Measurements from ENCODE around the gene CIPC. TPM values are rescaled to one million over a fixed set of nuclear protein-coding genes. Genes with fewer than 3 reads are reported as not detected.

Gene CIPC
- total RNA-seq, 6 experiments from 2014 or later = 10.4 to 18.7 (median 12.7) TPM

- intact Hi-C loops (cut with DNase I) = loop anchor here in 1 of 2 donors (10.0 kb wide), 1 partner anchor 136 kb away; no protein-coding TSS in a partner anchor
- no peaks in the 10 kb centered on the region for H3K27me3 ChIP-seq
Measured at GRCh38 chr14:77158175-77158881, 60.3 kb downstream of the CIPC start.

GRCh38 chr14:77158882-77159255 is 60.8 kb downstream of the CIPC start:
- no peak for TF ChIP-seq CTCF (IDR thresholded peaks at IDR 0.05)
- no peak for TF ChIP-seq POLR2A (IDR thresholded peaks at IDR 0.05)
- Histone ChIP-seq H3K27me3 (no peaks in the 10 kb centered on the region), H3K9me3 (no peaks in the 10 kb centered on the region), H3K27ac (no peak overlapping the region), H3K4me3 (no peak overlapping the region), H3K4me1 (no peaks in the 10 kb centered on the region), H3K36me3 (no peaks in the 10 kb centered on the region)
- intact Hi-C loops (cut with DNase I) = loop anchor here in 1 of 2 donors (10.0 kb wide), 1 partner anchor 136 kb away; no protein-coding TSS in a partner anchor
- WGBS (ENCODE audit: insufficient coverage, low coverage, low lambda C conversion rate, missing lambda C conversion rate) = 40% methylated on average over 1 of the region's 2 CpGs
- no peak for ATAC-seq
- DNase-seq = no peak

More at GRCh38 chr14:77158175-77158881, 60.3 kb downstream of the CIPC start:
- no peaks in the 10 kb centered on the region for H3K9me3 ChIP-seq
- ATAC-seq = peak in 1 of 4 donors; percentile 27
- H3K36me3 ChIP-seq = no peaks in the 10 kb centered on the region
- DNase-seq = no peak
- no peaks in the 10 kb centered on the region for H3K4me1 ChIP-seq
- TF ChIP-seq POLR2A (IDR thresholded peaks at IDR 0.05) = no peak
- no peak for TF ChIP-seq CTCF (IDR thresholded peaks at IDR 0.05)
- 28% methylated on average over 4 of the region's 18 CpGs for WGBS (ENCODE audit: insufficient coverage, low coverage, low lambda C conversion rate, missing lambda C conversion rate)
- no peak overlapping the region for H3K27ac ChIP-seq
- no peak overlapping the region for H3K4me3 ChIP-seq

- Histone ChIP-seq H3K4me1 (no peaks in the 10 kb centered on the region), H3K27ac (no peak overlapping the region), H3K4me3 (no peak overlapping the region), H3K27me3 (no peaks in the 10 kb centered on the region), H3K9me3 (no peaks in the 10 kb centered on the region), H3K36me3 (no peaks in the 10 kb centered on the region)
- DNase-seq (no peak), ATAC-seq (no peak)
- no peak for TF ChIP-seq CTCF (IDR thresholded peaks at IDR 0.05)
- no peak for TF ChIP-seq POLR2A (IDR thresholded peaks at IDR 0.05)
- intact Hi-C loops (cut with DNase I) = no loop called here
- WGBS (ENCODE audit: insufficient coverage, low coverage, low lambda C conversion rate, missing lambda C conversion rate) = 57% methylated on average over 4 of the region's 4 CpGs
Measured at GRCh38 chr14:77161011-77161410, 63.0 kb downstream of the CIPC start.

Other genes starting within 250 kb of the CIPC start
- gene IRF2BPL, start 69.5 kb upstream of the CIPC start, total RNA-seq = 10 to 100 TPM; 11.7 to 18.1 (median 13.7) TPM
- not detected for gene ZDHHC22, start 43.5 kb downstream of the CIPC start, total RNA-seq
- under 1 TPM in 4 of 6 experiments, not detected in 2; 0.07 to 0.82 (median 0.15) TPM for gene TMEM63C, start 83.5 kb downstream of the CIPC start, total RNA-seq
- not detected for gene NGB, start 172.9 kb downstream of the CIPC start, total RNA-seq
- gene POMT2, start 222.6 kb downstream of the CIPC start, total RNA-seq = 10 to 100 TPM in 5 of 6 experiments, 1 to 10 TPM in 1; 5.5 to 15.9 (median 12.9) TPM
- 100 to 1,000 TPM in 1 of 6 experiments, 10 to 100 TPM in 5; 31.1 to 123 (median 50.0) TPM for gene GSTZ1, start 222.8 kb downstream of the CIPC start, total RNA-seq